Measurements from ENCODE around the gene THEM4. TPM values are rescaled to one million over a fixed set of nuclear protein-coding genes. Genes with fewer than 3 reads are reported as not detected.

Gene THEM4
- 5.3 TPM for total RNA-seq

- FAIRE-seq, result no peak
- DNase-seq (ENCODE audit: low spot score in 2 of 2), result peak; percentile 88 to 91
Measured at GRCh38 chr1:151909167-151910149, at the start of gene THEM4. THEM4 (minus strand) TSS chr1:151909511; CDS start chr1:151909458, 53 bp downstream.

DNA sequence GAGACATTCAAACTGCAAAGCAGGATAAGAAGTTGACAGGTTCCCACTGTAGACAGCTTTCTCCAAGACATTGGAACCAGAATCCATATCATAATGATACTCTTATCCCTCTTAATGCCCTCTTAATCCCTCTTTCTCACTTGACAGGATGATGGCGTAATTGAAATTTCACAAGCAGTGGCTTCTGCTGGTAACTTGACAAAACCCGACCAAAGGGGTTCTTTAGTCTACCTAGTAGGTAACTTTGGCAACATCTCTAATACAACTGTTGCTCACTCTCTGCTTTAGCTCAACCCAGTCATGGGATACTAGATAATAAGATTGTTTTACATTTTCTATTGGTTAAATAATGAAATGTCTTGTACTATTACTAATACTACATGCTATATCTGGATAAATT lies 49.6 kb upstream of the THEM4 start:
- FAIRE-seq, result no peak
- DNase-seq (ENCODE audit: low spot score in 2 of 2), result no peak

DNA sequence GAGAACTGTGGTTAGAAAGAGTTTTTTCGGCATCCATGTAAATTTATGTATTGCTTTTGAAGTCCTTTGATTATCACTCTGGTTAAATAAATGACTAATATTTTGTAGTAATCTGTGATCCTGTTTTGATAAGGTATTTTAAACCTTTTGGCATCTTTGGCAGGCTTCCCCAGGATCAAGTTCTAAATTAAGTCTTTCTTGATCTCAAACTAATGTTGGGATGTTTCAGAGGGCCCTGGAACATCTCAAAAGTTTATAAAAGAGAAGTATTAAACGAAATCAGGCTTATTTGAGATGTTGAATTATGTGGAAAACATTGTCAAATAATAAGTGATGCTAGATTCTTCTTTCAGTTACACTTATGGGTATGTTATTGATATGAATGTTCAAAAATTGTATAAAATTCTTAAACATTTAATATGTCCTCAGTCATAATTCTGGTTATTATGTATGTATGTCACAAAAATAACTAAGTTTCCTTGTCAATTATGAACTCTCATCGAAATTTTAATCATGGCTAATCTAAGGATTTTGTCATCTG lies 47.7 kb upstream of the THEM4 start:
- no peak for DNase-seq (ENCODE audit: low spot score in 2 of 2)
- no peak for FAIRE-seq

GRCh38 chr1:151953409-151954094 lies 44.2 kb upstream of the THEM4 start:
- FAIRE-seq (no peak), DNase-seq (ENCODE audit: low spot score in 2 of 2) (no peak)

DNA sequence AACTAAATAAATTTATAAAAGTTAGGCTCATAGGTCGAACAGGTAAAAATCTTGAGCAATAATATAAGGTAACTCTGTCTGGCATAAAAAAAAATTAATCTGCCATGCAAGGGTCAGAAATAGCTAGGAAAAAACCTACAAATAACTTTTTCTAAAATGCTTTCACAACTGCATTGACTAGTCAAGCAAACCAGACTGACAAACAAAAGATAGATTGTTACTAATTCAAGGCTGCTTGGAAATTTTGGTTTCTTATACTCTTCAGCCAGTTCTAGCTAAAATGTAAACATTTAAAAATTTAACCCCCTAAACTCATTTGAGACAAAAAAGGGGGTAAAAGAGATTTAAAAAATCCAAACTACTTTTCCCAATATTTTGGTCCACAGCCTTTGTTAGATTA lies 43.5 kb upstream of the THEM4 start:
- no peak for FAIRE-seq
- no peak for DNase-seq (ENCODE audit: low spot score in 2 of 2)

DNA sequence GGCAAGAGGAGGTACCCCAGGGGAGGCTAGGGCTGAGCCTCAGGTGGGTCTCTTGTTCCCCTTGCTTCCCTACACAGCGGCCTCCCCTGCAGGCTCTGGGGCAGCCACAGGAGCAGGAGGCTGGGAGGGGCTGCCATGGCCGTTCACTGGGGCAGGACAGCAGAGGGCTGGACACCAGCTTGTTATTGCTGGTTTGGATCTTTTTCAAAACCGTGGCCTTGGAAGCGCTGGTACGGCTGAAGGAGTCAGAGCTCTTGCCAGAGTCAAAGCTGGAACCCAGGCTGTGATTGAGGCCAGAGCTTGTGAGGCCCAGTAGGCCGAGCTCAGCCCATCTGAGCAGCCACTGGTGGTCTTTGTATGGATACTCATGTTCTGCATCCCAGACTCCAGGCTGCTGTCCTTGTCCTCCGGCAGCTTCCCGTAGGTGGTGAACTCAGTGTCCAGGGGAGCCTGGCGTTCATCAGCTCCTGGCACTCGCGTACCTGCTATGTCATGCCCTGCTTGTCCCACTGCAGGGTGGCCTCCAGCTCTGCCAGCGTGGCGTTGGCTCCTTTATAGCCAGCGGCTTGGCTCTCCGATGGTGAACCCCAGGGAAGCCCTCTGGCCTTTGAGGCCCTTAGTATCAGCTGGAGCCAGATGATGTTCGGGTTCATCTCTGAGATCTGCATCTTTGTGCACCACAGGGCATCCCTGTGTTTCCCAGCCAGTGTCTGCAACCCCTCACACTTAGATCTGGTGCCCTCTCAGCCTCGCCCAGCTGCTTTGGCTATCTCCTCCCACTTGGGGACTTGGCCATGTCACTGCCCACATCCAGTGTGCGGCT lies 40.3 kb upstream of the THEM4 start:
- no peak for FAIRE-seq
- DNase-seq (ENCODE audit: low spot score in 2 of 2), result no peak

GRCh38 chr1:151948506-151948905 lies 39.2 kb upstream of the THEM4 start:
- no peak for FAIRE-seq

DNA sequence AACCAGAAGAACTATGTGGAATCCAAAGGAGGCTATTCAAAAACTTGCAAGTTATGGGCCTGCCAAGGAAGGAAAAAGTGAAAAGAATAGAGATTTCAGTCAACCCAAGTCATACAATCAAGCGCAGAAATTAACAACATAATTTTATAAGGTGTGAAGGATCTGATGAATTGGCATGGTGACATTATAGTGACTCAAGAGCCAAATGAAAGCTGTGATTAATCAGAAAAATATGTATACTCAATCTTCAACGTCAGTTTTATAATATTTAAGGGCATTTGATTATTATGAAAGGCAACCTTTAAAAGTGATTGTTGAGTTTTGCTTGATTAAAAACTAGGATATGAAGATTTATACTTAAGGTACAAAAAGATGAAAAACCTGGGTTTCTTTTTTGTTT lies 37.8 kb upstream of the THEM4 start:
- FAIRE-seq (no peak), DNase-seq (ENCODE audit: low spot score in 2 of 2) (no peak)

More at GRCh38 chr1:151948506-151948905, 39.2 kb upstream of the THEM4 start:
- DNase-seq (ENCODE audit: low spot score in 2 of 2), result no peak

GRCh38 chr1:151945725-151946722 lies 36.7 kb upstream of the THEM4 start:
- DNase-seq (ENCODE audit: low spot score in 2 of 2) (peak in 1 of 2 donors; percentile 41), FAIRE-seq (no peak)

DNA sequence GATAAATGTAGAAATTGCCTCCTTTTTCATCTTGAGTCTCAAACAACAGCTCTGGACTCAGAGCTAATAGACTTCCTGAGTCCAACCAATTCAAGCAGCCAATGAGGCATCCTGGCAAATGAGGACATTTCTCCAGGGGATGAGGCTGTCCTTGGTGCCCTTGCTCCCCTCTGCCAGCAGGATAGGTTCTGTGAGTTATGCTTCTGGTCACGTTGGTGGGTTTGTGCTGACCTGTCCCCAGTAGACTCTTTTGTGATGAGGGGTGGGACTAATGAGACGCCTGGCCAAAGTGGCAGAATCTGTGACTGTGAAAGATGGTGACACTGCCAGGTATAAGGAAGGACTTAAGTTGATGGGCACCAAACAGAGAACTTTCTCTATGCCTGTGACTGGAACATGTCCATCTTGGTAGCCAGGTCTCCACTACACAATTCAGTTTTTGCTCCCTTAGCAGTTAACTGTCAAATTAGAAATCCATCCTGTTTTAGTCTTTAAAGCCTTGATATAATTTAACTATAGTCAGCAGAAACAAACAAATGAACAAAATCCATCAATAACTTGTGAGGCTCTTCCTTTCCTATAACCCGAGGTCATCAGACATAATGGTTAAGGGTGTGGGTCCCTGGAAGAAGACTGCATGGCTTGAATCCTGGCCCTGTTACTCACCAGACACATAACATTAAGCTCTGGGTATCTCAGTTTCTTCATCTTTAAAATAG lies 35.7 kb upstream of the THEM4 start:
- no peak for DNase-seq (ENCODE audit: low spot score in 2 of 2)
- no peak for FAIRE-seq

- FAIRE-seq, result no peak
Measured at GRCh38 chr1:151944126-151944856, 35.0 kb upstream of the THEM4 start.

GRCh38 chr1:151943591-151943990 lies 34.3 kb upstream of the THEM4 start:
- DNase-seq (ENCODE audit: low spot score in 2 of 2), result no peak
- FAIRE-seq, result no peak

More at GRCh38 chr1:151944126-151944856, 35.0 kb upstream of the THEM4 start:
- no peak for DNase-seq (ENCODE audit: low spot score in 2 of 2)

DNA sequence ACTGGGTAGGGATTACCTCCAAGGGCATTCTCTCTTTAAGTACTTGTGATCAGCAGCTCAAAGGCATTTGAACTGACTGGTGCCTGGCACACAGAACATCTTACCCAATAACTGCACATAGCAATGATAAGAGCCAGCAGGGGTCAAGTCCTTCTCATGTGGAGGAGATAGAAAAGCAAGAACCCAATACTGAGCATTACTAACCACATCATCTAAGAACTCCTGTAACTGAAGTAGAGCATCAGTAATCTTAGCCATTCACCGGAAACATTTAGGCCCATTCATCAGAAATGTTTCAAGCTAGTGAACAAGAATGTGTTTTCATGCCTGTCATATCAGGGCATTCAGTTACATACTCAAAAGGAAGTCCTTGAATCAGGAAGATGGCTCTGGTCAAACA lies 33.6 kb upstream of the THEM4 start:
- FAIRE-seq, result no peak

GRCh38 chr1:151940541-151940940 lies 31.2 kb upstream of the THEM4 start:
- no peak for DNase-seq (ENCODE audit: low spot score in 2 of 2)
- no peak for FAIRE-seq

More for the DNA sequence above, 33.6 kb upstream of the THEM4 start:
- no peak for DNase-seq (ENCODE audit: low spot score in 2 of 2)

GRCh38 chr1:151939779-151940178 lies 30.5 kb upstream of the THEM4 start:
- no peak for FAIRE-seq
- no peak for DNase-seq (ENCODE audit: low spot score in 2 of 2)

DNA sequence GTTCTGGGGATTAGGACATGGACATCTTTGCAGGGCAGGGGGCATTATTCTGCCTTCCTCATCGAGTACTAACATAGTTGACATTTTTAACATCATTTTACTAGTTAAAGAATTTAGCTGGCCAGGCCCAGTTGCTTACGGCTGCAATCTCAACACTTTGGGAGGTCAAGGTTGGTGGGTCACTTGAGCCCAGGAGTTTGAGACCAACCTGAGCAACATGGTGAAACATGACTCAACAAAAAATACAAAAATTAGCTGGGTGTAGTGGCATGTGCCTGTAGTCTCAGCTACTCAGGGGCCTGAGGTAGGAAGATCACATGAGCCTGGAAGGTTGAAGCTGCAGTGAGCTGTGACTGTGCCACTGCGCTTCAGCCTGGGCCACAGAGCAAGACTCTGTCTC lies 29.8 kb upstream of the THEM4 start:
- no peak for DNase-seq (ENCODE audit: low spot score in 2 of 2)
- no peak for FAIRE-seq

DNA sequence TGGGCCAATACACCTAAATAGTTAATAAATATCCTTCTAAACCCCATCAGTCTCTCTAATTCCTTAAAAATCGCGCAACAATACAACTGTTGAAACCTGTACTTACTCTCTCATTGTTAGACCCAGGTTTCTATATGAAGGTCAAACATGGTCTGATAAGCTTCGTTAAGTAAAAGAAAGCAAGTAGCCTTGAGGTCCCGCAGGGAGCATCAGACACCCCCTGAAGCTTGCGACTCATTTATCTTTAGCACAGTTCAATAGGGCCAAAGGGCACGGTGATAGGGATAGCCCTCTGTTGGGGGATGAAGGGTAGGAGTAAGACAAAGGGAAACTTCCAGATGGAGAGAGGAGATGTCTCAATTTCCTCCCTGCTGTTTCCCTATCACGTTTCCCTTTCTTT lies 27.3 kb upstream of the THEM4 start:
- DNase-seq (ENCODE audit: low spot score in 2 of 2) (no peak), FAIRE-seq (no peak)
